22Rv1 (cell line): ENCODE results near the gene GPR148.
A peak's percentile ranks its signal among the peaks of the same experiment; 100 is the strongest.

Source experiments
- H3K27ac ChIP-seq: fragments of 450-650 bp; 2 replicates; pipeline ENCODE4 v1.5.1; 2017
- CTCF ChIP-seq: fragments of 450-650 bp; IDR thresholded peaks from 2 replicates; pipeline ENCODE4 v1.5.1; 2017; ENCODE audit warnings: mild to moderate bottlenecking
- ZFX ChIP-seq: fragments of 450-650 bp; IDR thresholded peaks from 2 replicates; pipeline ENCODE4 v1.6.1; 2017; ENCODE audit warnings: antibody characterized with exemption, borderline replicate concordance

The GPR148 gene

DNA sequence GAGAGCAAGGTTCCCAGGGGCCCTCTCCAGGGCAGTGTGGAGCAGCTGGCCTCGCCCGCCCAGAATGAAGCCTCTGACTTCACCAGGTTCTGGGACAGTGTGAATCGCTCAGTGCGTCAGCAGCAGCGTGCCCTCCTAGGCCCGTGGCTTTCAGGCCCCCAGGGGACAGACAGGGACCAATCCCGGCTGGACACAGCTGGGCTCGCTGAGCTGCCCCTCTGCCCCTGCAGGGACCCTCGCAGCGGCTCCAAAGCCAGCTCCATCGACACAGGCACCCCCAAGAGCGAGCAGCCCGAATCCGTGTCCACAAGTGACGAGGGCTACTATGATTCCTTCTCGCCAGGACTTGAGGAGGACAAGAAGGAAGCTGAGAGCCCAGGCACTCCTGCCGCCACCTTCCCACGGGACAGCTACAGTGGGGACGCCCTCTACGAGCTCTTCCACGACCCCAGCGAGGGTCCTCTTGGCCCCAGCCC lies 34.1 kb downstream of the GPR148 start:
- H3K27ac ChIP-seq = no peak overlapping the region
- TF ChIP-seq ZFX (no peak), CTCF (no peak)

DNA sequence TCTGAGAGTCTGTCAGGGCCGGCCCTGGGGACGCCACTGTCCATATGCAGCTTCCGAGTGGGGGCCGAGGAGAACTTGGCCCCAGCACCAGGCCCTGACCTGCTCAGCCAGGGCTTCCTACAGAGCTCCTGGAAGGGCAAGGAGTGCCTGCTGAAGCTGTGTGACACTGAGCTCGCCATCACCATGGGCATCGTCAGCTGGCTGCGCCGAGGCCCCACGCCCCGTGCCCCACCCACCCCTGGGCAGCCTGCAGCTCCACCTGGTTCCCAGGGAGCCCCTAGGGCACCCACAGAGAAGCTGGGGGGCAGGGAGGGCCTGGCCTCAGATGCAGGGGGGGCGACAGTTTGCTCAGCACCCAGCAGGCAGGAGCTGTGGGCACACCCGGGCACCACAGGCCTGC lies 34.5 kb downstream of the GPR148 start:
- TF ChIP-seq CTCF = no peak
- TF ChIP-seq ZFX = no peak
- no peak overlapping the region for H3K27ac ChIP-seq

DNA sequence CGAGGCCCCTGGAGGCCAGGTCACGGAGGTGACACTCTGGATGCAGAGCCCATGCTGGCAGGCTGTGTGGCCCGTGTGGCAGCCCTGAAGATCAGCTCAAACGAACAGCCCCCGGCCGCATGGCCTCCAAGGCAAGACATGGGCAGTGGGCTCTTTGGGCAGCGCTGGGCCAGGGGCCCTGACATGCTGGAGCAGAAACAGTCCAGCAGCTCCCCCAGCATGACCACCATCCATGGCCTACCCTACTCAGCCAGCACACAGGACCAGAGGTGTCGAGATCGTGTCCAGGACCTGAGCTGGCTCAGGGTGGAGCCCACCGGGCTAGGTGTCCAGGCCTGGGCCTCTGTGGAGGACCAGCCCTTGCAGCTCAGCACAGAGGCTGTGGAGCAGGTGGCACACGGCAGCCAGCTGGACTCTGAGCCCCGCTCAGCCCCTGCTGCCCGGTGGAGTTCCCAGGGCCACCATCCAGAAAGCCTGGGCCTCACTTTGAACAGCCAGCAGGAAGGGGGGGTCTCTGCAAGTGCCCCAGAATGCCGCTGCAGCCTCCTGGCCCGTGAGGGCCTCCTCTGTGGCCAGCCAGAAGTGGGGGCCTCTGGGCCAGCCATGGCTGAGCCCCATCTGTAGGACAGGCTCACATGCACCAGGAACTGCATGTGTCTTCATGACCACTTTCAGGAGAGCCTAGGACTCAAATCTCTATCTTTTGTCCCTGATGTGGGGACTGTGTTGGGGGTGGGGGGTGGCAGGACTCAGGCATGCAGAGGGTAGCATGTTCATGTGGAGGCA lies 35.4 kb downstream of the GPR148 start:
- no peak overlapping the region for H3K27ac ChIP-seq

GRCh38 chr2:130764821-130765115 lies 35.9 kb downstream of the GPR148 start:
- H3K27ac ChIP-seq = no peak overlapping the region
- TF ChIP-seq CTCF = no peak
- TF ChIP-seq ZFX = no peak

More for the DNA sequence above, 35.4 kb downstream of the GPR148 start:
- TF ChIP-seq ZFX (no peak), CTCF (no peak)

DNA sequence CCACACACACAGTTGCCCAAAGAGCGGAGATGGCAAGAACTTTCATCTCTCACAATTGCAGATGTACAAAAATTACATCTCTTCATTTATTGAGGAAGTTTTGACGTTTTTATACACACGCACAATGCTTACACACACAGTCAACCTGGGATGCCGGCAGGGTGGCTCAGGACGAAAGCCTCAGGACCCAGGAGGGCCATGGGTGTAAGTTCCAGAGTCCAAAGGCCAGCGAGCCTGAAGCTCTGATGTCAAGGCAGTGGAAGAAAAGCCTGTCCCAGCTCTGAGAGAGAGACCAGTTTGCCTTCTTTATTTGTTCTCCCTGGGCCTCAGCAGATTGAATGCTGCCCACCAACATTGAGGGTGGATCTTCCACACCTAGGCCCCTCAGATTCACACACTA lies 36.6 kb downstream of the GPR148 start:
- no peak overlapping the region for H3K27ac ChIP-seq
- no peak for TF ChIP-seq CTCF
- no peak for TF ChIP-seq ZFX

DNA sequence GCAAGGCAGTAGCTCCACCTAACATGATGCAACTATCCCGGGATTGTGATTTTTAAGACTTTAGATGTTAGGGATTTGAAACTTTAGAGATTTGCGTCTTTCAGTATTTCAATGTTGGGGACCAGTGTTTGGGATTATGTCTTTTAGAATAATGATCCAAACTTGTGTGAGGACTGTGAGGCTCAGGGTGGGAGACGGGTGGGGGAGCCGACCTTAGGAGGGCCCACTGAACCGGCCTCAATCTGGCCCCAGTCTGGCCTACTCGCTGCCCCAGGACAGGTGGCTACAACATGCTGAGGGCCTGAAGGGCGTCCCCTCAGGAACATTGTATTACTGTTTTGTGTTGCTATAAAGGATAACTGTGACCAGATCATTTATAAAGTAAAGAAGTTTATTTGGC lies 37.2 kb downstream of the GPR148 start:
- no peak overlapping the region for H3K27ac ChIP-seq
- no peak for TF ChIP-seq ZFX

- 0 out of 2 replicates have a peak overlapping the region, but pooled peaks have one; percentile 7 for H3K27ac ChIP-seq
These were observed 38.0 kb downstream of the GPR148 start for GRCh38 chr2:130766711-130767407.

More at GRCh38 chr2:130766711-130767407, 38.0 kb downstream of the GPR148 start:
- TF ChIP-seq ZFX (no peak), CTCF (no peak)
